Activated naive CD8-positive, alpha-beta T cell treated with anti-CD3 and anti-CD28 coated beads, Interleukin-2, amount 10 ng/mL, durations not matched to agents 7 days and 5 days (primary cell): ENCODE results near the gene SPEM1. TPM values are rescaled to one million over a fixed set of nuclear protein-coding genes. Genes with fewer than 3 reads are reported as not detected.

Experiments
- ATAC-seq: fragments of 150-1000 bp; cut with Tn5 transposase; one replicate; pipeline ENCODE4 v1.10.0; 2021; ENCODE audit warnings: low read depth, moderate library complexity
- POLR2A ChIA-PET: fragments of 350-600 bp; sonication (Branson Sonifier 250); formaldehyde crosslinking; loops from one replicate; lab custom pipeline; 2021; ENCODE audit warnings: antibody characterized with exemption; lab: Charles Lee
- DNase-seq: peaks from one replicate; pipeline ENCODE4 v3.0.0; 2021
- H3K27ac Mint-ChIP-seq: one replicate; pipeline ENCODE4 v1.8.0; 2022; ENCODE audit warnings: mild to moderate bottlenecking, mixed read lengths
- H3K27me3 Mint-ChIP-seq: one replicate; pipeline ENCODE4 v1.8.0; 2022; ENCODE audit warnings: mild to moderate bottlenecking, moderate library complexity, mixed read lengths
- H3K36me3 Mint-ChIP-seq: one replicate; pipeline ENCODE4 v1.8.0; 2021; ENCODE audit warnings: mild to moderate bottlenecking, mixed read lengths
- H3K4me1 Mint-ChIP-seq: one replicate; pipeline ENCODE4 v1.8.0; 2021; ENCODE audit warnings: mixed read lengths
- H3K4me3 Mint-ChIP-seq: one replicate; pipeline ENCODE4 v1.8.0; 2022; ENCODE audit warnings: mild to moderate bottlenecking, moderate library complexity, mixed read lengths
- H3K9me3 Mint-ChIP-seq: one replicate; pipeline ENCODE4 v1.8.0; 2021; ENCODE audit warnings: mixed read lengths
- total RNA-seq, 2 experiments: library from RNA; stranded (reverse); gene quantifications; one replicate each; pipeline ENCODE4 v1.2.3, GENCODE V29; 2021

SPEM1 gene
- total RNA-seq, 2 experiments from 2014 or later, result not detected

GRCh38 chr17:7414837-7415236, 5.3 kb upstream of the SPEM1 start:
- Mint-ChIP-seq H3K27ac (no peak overlapping the region), H3K4me1 (no peaks in the 10 kb centered on the region), H3K4me3 (no peak overlapping the region), H3K27me3 (no peaks in the 10 kb centered on the region), H3K36me3 (no peaks in the 10 kb centered on the region), H3K9me3 (no peaks in the 10 kb centered on the region)
- no peak for DNase-seq
- no peak for ATAC-seq
- POLR2A ChIA-PET, result no interaction called here

GRCh38 chr17:7415784-7416183, 4.3 kb upstream of the SPEM1 start:
- Mint-ChIP-seq H3K4me3 (no peak overlapping the region), H3K27me3 (no peaks in the 10 kb centered on the region), H3K27ac (no peak overlapping the region), H3K9me3 (no peaks in the 10 kb centered on the region), H3K36me3 (no peaks in the 10 kb centered on the region), H3K4me1 (no peaks in the 10 kb centered on the region)
- ATAC-seq, result no peak
- no peak for DNase-seq
- POLR2A ChIA-PET, result no interaction called here

DNA sequence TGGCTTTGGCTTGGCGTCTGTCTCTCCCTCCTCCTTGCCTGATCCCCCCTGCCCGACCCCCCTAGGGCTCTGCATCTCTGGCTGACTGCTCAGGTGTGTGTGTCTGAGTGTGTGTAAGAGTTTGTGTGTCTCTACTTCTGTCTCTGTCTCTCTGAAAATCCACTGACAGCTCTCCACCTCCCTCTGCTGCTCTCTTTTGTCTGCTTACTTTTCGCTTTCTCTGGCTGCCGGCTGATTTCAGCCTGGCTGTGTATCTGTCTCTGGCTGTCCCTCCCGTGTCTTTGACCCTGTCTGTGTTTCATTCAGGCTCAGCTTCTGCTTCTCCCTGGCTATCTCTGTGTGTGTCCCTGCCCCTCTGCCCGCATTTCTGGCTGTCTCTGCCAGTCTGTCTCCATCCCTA, 3.8 kb upstream of the SPEM1 start:
- Mint-ChIP-seq H3K4me3 (no peak overlapping the region), H3K4me1 (no peaks in the 10 kb centered on the region), H3K27ac (no peak overlapping the region), H3K27me3 (no peaks in the 10 kb centered on the region), H3K9me3 (no peaks in the 10 kb centered on the region), H3K36me3 (no peaks in the 10 kb centered on the region)
- ATAC-seq (no peak), DNase-seq (no peak)
- POLR2A ChIA-PET, result no interaction called here

GRCh38 chr17:7417056-7417655, 3.0 kb upstream of the SPEM1 start:
- Mint-ChIP-seq H3K9me3 (no peaks in the 10 kb centered on the region), H3K4me1 (no peaks in the 10 kb centered on the region), H3K36me3 (no peaks in the 10 kb centered on the region), H3K27ac (no peak overlapping the region), H3K27me3 (no peaks in the 10 kb centered on the region), H3K4me3 (no peak overlapping the region)
- POLR2A ChIA-PET, result no interaction called here
- ATAC-seq (no peak), DNase-seq (no peak)

GRCh38 chr17:7418472-7419152, 1.5 kb upstream of the SPEM1 start:
- H3K27ac Mint-ChIP-seq, result no peak overlapping the region
- no peaks in the 10 kb centered on the region for H3K4me1 Mint-ChIP-seq
- no peaks in the 10 kb centered on the region for H3K9me3 Mint-ChIP-seq
- ATAC-seq (no peak), DNase-seq (no peak)
- no peaks in the 10 kb centered on the region for H3K27me3 Mint-ChIP-seq
- no peak overlapping the region for H3K4me3 Mint-ChIP-seq
- POLR2A ChIA-PET, result interaction anchor here (0.6 kb wide), 1 partner anchor 56 kb away, joined by 9 read pairs; no protein-coding TSS in a partner anchor
- H3K36me3 Mint-ChIP-seq, result no peaks in the 10 kb centered on the region

DNA sequence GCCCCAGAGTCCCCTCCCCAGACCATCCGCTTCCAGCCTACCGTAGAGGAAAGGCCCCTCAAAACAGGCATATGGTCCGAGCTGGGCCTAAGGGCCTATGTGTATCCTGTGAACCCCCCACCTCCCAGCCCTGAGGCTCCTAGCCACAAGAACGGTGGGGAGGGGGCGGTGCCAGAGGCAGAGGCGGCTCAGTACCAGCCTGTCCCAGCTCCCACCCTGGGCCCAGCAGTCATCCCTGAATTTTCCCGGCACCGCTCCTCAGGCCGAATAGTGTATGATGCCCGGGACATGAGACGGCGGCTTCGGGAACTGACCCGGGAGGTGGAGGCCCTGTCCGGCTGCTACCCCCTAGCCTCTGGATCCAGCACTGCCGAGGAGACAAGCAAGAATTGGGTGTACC, 1.1 kb downstream of the SPEM1 start:
- H3K4me3 Mint-ChIP-seq, result no peak overlapping the region
- H3K27me3 Mint-ChIP-seq, result no peaks in the 10 kb centered on the region
- H3K27ac Mint-ChIP-seq, result no peak overlapping the region
- POLR2A ChIA-PET, result no interaction called here
- ATAC-seq (no peak), DNase-seq (no peak)
- H3K36me3 Mint-ChIP-seq, result no peaks in the 10 kb centered on the region
- no peaks in the 10 kb centered on the region for H3K9me3 Mint-ChIP-seq
- peaks cover 1% of the 10 kb centered on the region for H3K4me1 Mint-ChIP-seq

- H3K4me1 Mint-ChIP-seq, result peaks cover 1% of the 10 kb centered on the region
- H3K4me3 Mint-ChIP-seq, result no peak overlapping the region
- no peaks in the 10 kb centered on the region for H3K27me3 Mint-ChIP-seq
- no peaks in the 10 kb centered on the region for H3K36me3 Mint-ChIP-seq
- no peaks in the 10 kb centered on the region for H3K9me3 Mint-ChIP-seq
- POLR2A ChIA-PET, result interaction anchor here (0.9 kb wide), 1 partner anchor 21 kb away, joined by 3 read pairs; no protein-coding TSS in a partner anchor
- DNase-seq (no peak), ATAC-seq (no peak)
- no peak overlapping the region for H3K27ac Mint-ChIP-seq
Observed at GRCh38 chr17:7423679-7424078, 3.6 kb downstream of the SPEM1 start.

DNA sequence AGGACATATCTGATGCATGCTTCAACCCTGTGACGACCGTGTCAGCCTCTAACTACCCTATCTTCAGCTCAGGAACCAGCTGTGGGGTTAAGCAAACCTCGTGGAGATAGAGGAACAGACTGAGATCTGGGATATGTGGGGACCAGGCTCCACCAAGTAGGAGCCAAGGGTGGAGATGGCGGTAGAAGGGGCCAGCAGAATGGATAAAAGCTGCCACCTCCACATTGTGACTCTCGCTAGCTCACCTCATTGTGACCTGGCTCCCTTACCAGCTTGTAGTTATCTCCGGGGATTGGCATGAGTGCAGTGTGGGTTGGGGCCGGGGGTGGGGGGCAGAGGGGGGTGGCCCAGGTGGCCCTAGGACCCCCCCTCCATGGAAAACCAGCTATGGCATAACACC, 5.2 kb downstream of the SPEM1 start, which contains the start of gene SPEM2:
TSS of gene SPEM2 (plus strand) at position 301 of the 400 bp plus-strand sequence. CDS start at position 374, 73 bp downstream.
- H3K9me3 Mint-ChIP-seq, result no peaks in the 10 kb centered on the region
- H3K4me1 Mint-ChIP-seq, result peaks cover 1% of the 10 kb centered on the region
- POLR2A ChIA-PET, result no interaction called here
- no peak within 1 kb of the TSS for H3K27ac Mint-ChIP-seq
- H3K27me3 Mint-ChIP-seq, result no peaks in the 10 kb centered on the region
- H3K4me3 Mint-ChIP-seq, result no peak within 1 kb of the TSS
- H3K36me3 Mint-ChIP-seq, result no peaks in the 10 kb centered on the region
- no peak for ATAC-seq
- no peak for DNase-seq

- POLR2A ChIA-PET, result no interaction called here
- H3K36me3 Mint-ChIP-seq, result no peaks in the 10 kb centered on the region
- no peak overlapping the region for H3K27ac Mint-ChIP-seq
Observed at GRCh38 chr17:7425756-7426155, 5.6 kb downstream of the SPEM1 start.

GRCh38 chr17:7426203-7426863, 6.2 kb downstream of the SPEM1 start:
- Mint-ChIP-seq H3K36me3 (no peaks in the 10 kb centered on the region), H3K9me3 (no peaks in the 10 kb centered on the region), H3K27me3 (no peaks in the 10 kb centered on the region), H3K4me1 (peaks cover 1% of the 10 kb centered on the region), H3K4me3 (no peak overlapping the region), H3K27ac (no peak overlapping the region)
- ATAC-seq (no peak), DNase-seq (no peak)
- POLR2A ChIA-PET, result no interaction called here

More at GRCh38 chr17:7425756-7426155, 5.6 kb downstream of the SPEM1 start:
- H3K4me1 Mint-ChIP-seq, result peaks cover 1% of the 10 kb centered on the region
- H3K4me3 Mint-ChIP-seq, result no peak overlapping the region
- no peaks in the 10 kb centered on the region for H3K27me3 Mint-ChIP-seq
- no peak for ATAC-seq
- no peak for DNase-seq
- no peaks in the 10 kb centered on the region for H3K9me3 Mint-ChIP-seq

DNA sequence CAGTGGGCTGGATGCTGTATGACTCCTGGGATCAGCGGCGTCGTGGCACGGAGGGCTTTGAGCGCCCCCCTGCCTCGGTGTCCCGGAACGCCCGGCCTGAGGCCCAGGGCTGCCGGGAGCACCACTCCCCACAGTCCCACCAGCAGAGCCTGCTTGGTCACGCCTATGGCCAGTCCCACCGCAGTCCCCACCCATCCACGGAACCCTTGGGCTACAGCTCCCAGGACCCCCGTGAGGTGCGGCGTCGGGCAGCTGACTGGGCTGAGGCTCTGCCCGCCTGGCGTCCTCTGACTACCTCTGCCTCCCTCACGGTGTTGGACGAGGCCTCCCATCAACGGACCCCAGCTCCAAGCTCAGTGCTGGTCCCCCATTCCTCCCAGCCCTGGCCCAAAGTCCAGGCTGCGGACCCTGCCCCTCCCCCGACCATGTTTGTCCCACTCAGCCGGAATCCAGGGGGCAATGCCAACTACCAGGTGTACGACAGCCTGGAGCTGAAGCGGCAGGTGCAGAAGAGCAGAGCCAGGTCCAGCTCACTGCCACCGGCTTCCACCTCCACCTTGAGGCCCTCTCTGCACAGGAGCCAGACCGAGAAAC, 6.9 kb downstream of the SPEM1 start:
- no peak for DNase-seq
- H3K27ac Mint-ChIP-seq, result no peak overlapping the region
- no peak for ATAC-seq

DNA sequence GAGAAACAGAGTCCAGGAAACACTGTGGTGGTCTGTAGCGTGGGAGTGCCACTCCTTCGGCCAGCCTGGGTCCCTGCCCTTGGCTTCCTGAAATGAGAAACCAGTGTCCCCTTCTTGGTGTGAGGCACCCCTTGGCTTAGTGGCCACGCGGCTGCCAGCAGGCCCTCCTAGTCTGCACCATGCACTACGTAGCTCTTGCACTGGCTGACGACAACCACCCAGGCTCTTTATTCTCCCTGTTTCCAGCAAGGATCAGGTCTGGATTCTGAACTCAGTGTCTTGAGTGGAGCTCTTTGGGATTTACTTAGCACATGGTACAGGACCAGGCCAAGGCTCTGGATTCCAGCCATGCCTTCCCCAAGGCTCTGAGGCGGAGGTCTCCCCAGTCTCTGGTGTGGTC, 7.4 kb downstream of the SPEM1 start:
- H3K4me1 Mint-ChIP-seq, result peaks cover 1% of the 10 kb centered on the region
- POLR2A ChIA-PET, result no interaction called here
- no peaks in the 10 kb centered on the region for H3K27me3 Mint-ChIP-seq
- H3K27ac Mint-ChIP-seq, result no peak overlapping the region
- no peaks in the 10 kb centered on the region for H3K9me3 Mint-ChIP-seq
- no peaks in the 10 kb centered on the region for H3K36me3 Mint-ChIP-seq
- H3K4me3 Mint-ChIP-seq, result no peak overlapping the region
- DNase-seq (no peak), ATAC-seq (no peak)

More for the DNA sequence above, 6.9 kb downstream of the SPEM1 start:
- POLR2A ChIA-PET, result no interaction called here
- no peaks in the 10 kb centered on the region for H3K9me3 Mint-ChIP-seq
- no peaks in the 10 kb centered on the region for H3K36me3 Mint-ChIP-seq
- no peaks in the 10 kb centered on the region for H3K27me3 Mint-ChIP-seq
- peaks cover 1% of the 10 kb centered on the region for H3K4me1 Mint-ChIP-seq
- no peak overlapping the region for H3K4me3 Mint-ChIP-seq

DNA sequence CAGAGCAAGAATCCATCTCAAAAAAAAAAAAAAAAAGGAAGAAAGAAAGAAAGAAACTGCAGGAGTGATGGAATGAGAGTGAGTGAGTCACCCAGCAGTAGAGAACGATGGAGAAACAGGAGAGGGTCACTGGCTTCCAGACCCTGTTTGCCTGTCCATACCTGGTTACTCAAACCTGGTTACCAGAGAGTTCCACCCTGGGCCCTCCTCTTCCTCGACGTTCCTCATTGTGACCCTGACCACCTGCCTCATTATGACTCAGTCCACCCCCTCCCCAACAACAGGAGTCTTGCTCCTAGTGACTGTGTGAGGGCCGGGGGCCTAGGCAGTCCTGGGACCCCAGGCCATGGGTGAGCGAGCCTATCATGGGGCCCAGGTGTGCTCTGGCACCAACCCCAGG, 8.4 kb downstream of the SPEM1 start, which contains the start of gene SPEM3:
TSS of gene SPEM3 (plus strand) at position 301 of the 400 bp plus-strand sequence. CDS start at position 347, 46 bp downstream.
- POLR2A ChIA-PET, result no interaction called here
- no peak within 1 kb of the TSS for H3K27ac Mint-ChIP-seq

More for the DNA sequence above, 8.4 kb downstream of the SPEM1 start, which contains the start of gene SPEM3:
- H3K4me1 Mint-ChIP-seq, result peaks cover 1% of the 10 kb centered on the region
- no peak within 1 kb of the TSS for H3K4me3 Mint-ChIP-seq
- H3K9me3 Mint-ChIP-seq, result no peaks in the 10 kb centered on the region
- H3K36me3 Mint-ChIP-seq, result no peaks in the 10 kb centered on the region
- no peak for ATAC-seq
- DNase-seq, result no peak
- no peaks in the 10 kb centered on the region for H3K27me3 Mint-ChIP-seq
